GM12878 (cell line): Measurements from ENCODE around the gene PPARA. TPM values are rescaled to one million over a fixed set of nuclear protein-coding genes. Genes with fewer than 3 reads are reported as not detected.

Source experiments
- ATAC-seq: fragments of 200-7000 bp; cut with Tn5 transposase; 3 replicates; pipeline ENCODE4 v1.9.1; 2020; ENCODE audit warnings: mild to moderate bottlenecking, moderate library complexity
- BruUV-seq: library from RNA; stranded (reverse); fragments of 400-500 nt; replicated peaks from 2 replicates; lab custom pipeline; 2021; lab: Mats Ljungman, UMichigan
- CTCF ChIA-PET: fragments of 300-600 bp; sonication (Branson Sonifier 250); formaldehyde crosslinking; extraction: SDS; loops from one replicate; lab custom pipeline; 2021; ENCODE audit warnings: inconsistent platforms; lab: Yijun Ruan, JAX
- POLR2A ChIA-PET: fragments of 350-600 bp; formaldehyde crosslinking; extraction: SDS; loops from one replicate; lab custom pipeline; 2021; ENCODE audit warnings: inconsistent platforms; lab: Charles Lee
- RAD21 ChIA-PET: fragments of 300-600 bp; sonication (Branson Sonifier 250); formaldehyde crosslinking; loops from one replicate; lab custom pipeline; 2023; ENCODE audit warnings: antibody characterized with exemption; ENCODE audit not compliant: unreplicated experiment; lab: Charles Lee
- SMC1A ChIA-PET: fragments of 300-600 bp; sonication (Branson Sonifier 250); formaldehyde crosslinking; loops from one replicate; lab custom pipeline; 2023; ENCODE audit not compliant: unreplicated experiment, uncharacterized antibody; lab: Charles Lee
- DNase-seq: peaks from one replicate; pipeline ENCODE4 v3.0.0-alpha.2; 2011; ENCODE audit warnings: low read depth, low spot score
- FAIRE-seq: peaks from 3 replicates; lab custom pipeline; 2011; peaks lifted over from hg19 to GRCh38; lab: Jason Lieb, UNC
- H2AFZ ChIP-seq: 2 replicates; pipeline ENCODE4 v1.6.0; 2011; ENCODE audit warnings: low read depth, low read length, control low read depth; ENCODE audit not compliant: control insufficient read depth
- H3K27ac ChIP-seq: 2 replicates; pipeline ENCODE4 v1.5.1; 2011; ENCODE audit warnings: control low read depth; ENCODE audit not compliant: control insufficient read depth, insufficient read depth
- H3K27me3 ChIP-seq, 2 experiments: replicated peaks in 1 of 2; 2 replicates each; pipeline versions ENCODE4 v1.6.0 to v1.6.1; 2011; ENCODE audit warnings: low read length in 1 of 2; ENCODE audit not compliant: control insufficient read depth in 2 of 2, insufficient read depth in 2 of 2
- H3K36me3 ChIP-seq, 2 experiments: 2 replicates each; pipeline ENCODE4 v1.5.1; 2011; ENCODE audit warnings: low read length in 1 of 2; ENCODE audit not compliant: control insufficient read depth in 2 of 2, insufficient read depth in 2 of 2
- H3K4me1 ChIP-seq: 2 replicates; pipeline ENCODE4 v1.6.1; 2011; ENCODE audit warnings: mild to moderate bottlenecking, low read length, moderate library complexity, mixed read lengths; ENCODE audit not compliant: control insufficient read depth, insufficient read depth
- H3K4me2 ChIP-seq: 2 replicates; pipeline ENCODE4 v1.6.0; 2011; ENCODE audit warnings: control low read depth; ENCODE audit not compliant: control insufficient read depth, insufficient read depth
- H3K4me3 ChIP-seq: fragments of 200-600 bp; sonication (generic); 2 replicates; pipeline ENCODE4 v1.5.1; 2016
- H3K79me2 ChIP-seq: 2 replicates; pipeline ENCODE4 v1.6.0; 2011; ENCODE audit warnings: low read length; ENCODE audit not compliant: control insufficient read depth, insufficient read depth
- H3K9ac ChIP-seq: 2 replicates; pipeline ENCODE4 v1.8.0; 2011; ENCODE audit warnings: low read length, control low read depth, mixed read lengths; ENCODE audit not compliant: control insufficient read depth, insufficient read depth
- H3K9me3 ChIP-seq: replicated peaks from 3 replicates; pipeline ENCODE4 v1.5.1; 2011; ENCODE audit warnings: mild to moderate bottlenecking, low read length; ENCODE audit not compliant: control insufficient read depth, insufficient read depth
- H4K20me1 ChIP-seq: 2 replicates; pipeline ENCODE4 v1.6.0; 2011; ENCODE audit not compliant: control insufficient read depth, insufficient read depth
- ATF7 ChIP-seq: fragments of 450-650 bp; IDR thresholded peaks from 2 replicates; pipeline ENCODE4 v1.6.1; 2016; ENCODE audit warnings: low read depth, mild to moderate bottlenecking
- BRCA1 ChIP-seq: IDR thresholded peaks from 2 replicates; pipeline ENCODE4 v1.6.1; 2011; ENCODE audit warnings: low read depth, low read length, improper control_type of control experiment
- FOS ChIP-seq: IDR thresholded peaks from 3 replicates; pipeline ENCODE4 v1.6.1; 2011; ENCODE audit warnings: borderline replicate concordance; ENCODE audit not compliant: insufficient read length; ENCODE audit errors: extremely low read depth
- HSF1 ChIP-seq: fragments of 150-350 bp; IDR thresholded peaks from 2 replicates; pipeline ENCODE4 v1.6.1; 2014; ENCODE audit warnings: mild to moderate bottlenecking, low read depth, low read length
- MEF2B ChIP-seq: fragments of 450-650 bp; IDR thresholded peaks from 2 replicates; pipeline ENCODE4 v1.6.1; 2018; ENCODE audit warnings: mild to moderate bottlenecking, moderate library complexity; ENCODE audit not compliant: partially characterized antibody, poor library complexity, severe bottlenecking
- SMC3 ChIP-seq: IDR thresholded peaks from 2 replicates; pipeline ENCODE4 v1.6.1; 2011; ENCODE audit warnings: low read length, improper control_type of control experiment, borderline replicate concordance
- TCF12 ChIP-seq: IDR thresholded peaks from 2 replicates; pipeline ENCODE4 v1.6.1; 2011; ENCODE audit warnings: low read depth, mild to moderate bottlenecking, low read length
- ZSCAN29 ChIP-seq: fragments of 450-650 bp; IDR thresholded peaks from 2 replicates; pipeline ENCODE4 v1.6.1; 2017; ENCODE audit warnings: mild to moderate bottlenecking, moderate library complexity
- WGBS: methylation state at CpG from one replicate; pipeline ENCODE4 v1.1.6; 2016; ENCODE audit warnings: low lambda C conversion rate; ENCODE audit not compliant: insufficient replicate concordance, insufficient coverage; ENCODE audit errors: missing lambda C conversion rate; 5-methylcytosine and 5-hydroxymethylcytosine counted together
- in situ Hi-C: fragments of 300-500 bp; cut with MboI; formaldehyde crosslinking; loops from 9 replicates; pipeline ENCODE4 v1.14.3; 2018; ENCODE audit warnings: mixed read lengths
- intact Hi-C: fragments of 100-400 bp; cut with micrococcal nuclease; formaldehyde crosslinking; loops from one replicate; pipeline ENCODE4 v1.14.2; 2022; ENCODE audit not compliant: unreplicated experiment
- polyA plus RNA-seq, 11 experiments: library from polyadenylated mRNA; depleted of rRNA in 4 of 11; unstranded in 6 of 11; stranded (reverse) in 5 of 11; fragments of >200 nt; fragmentation: Nextera tagmentation in 4 of 11; fragmentation: Illumina TruSeq in 1 of 11; extraction: Ambion mirVana in 4 of 11; extraction: Trizol in 1 of 11; gene quantifications; 1 replicate in 1 of 11; 2 replicates in 10 of 11; pipeline versions ENCODE4 v1.2.1 to v1.2.3, GENCODE V29; 2011 to 2016; ENCODE audit warnings: inconsistent platforms in 2 of 11, missing spikeins in 2 of 11, low read depth in 1 of 11
- total RNA-seq, 4 experiments: library from RNA; depleted of rRNA in 3 of 4; stranded (reverse); fragments of >200 nt in 3 of 4; fragmentation: Illumina TruSeq in 1 of 4; extraction: Trizol in 1 of 4; gene quantifications; 2 replicates each; pipeline versions ENCODE4 v1.2.1 to v1.2.3, GENCODE V29; 2013 to 2021

The PPARA gene
- total and polyA plus RNA-seq, 10 of the 15 experiments (the other 5 are each of a cell fraction or from before 2014, with no cell fraction given): 0.72 to 10.4 (median 4.6) TPM

GRCh38 chr22:46260038-46260437, 109.7 kb downstream of the PPARA start:
- no TSS peak for BruUV-seq
- TF ChIP-seq MEF2B (no peak), FOS (no peak), HSF1 (no peak), ATF7 (no peak), ZSCAN29 (no peak), BRCA1 (no peak), SMC3 (no peak), TCF12 (no peak)
- Histone ChIP-seq H3K79me2 (no peaks in the 10 kb centered on the region), H3K27me3 (peaks cover 3 to 5% of the 10 kb centered on the region in 2 experiments), H3K9ac (no peak overlapping the region), H2AFZ (no peak overlapping the region), H3K9me3 (peaks cover 1% of the 10 kb centered on the region; the same call in 2 of the 3 replicates), H4K20me1 (no peaks in the 10 kb centered on the region), H3K4me2 (no peak overlapping the region), H3K4me3 (no peak overlapping the region), H3K4me1 (no peaks in the 10 kb centered on the region), H3K36me3 (no peaks in the 10 kb centered on the region), H3K27ac (no peak overlapping the region)
- 44% methylated on average over 6 of the region's 6 CpGs for WGBS
- ChIA-PET SMC1A (no interaction called here), POLR2A (no interaction called here), CTCF (no interaction called here), RAD21 (no interaction called here)
- intact Hi-C loops: no loop called here
- no peak for DNase-seq
- no peak for ATAC-seq
- no peak for FAIRE-seq
- in situ Hi-C loops: no loop called here
